ENCODE data around the gene CSNK1D.

The CSNK1D gene

GRCh38 chr17:82249896-82250581, 23.5 kb downstream of the CSNK1D start:
- DNase-seq = no peak

GRCh38 chr17:82248815-82249674, 24.5 kb downstream of the CSNK1D start:
- no peak for DNase-seq

- no peak for DNase-seq
These were observed 25.4 kb downstream of the CSNK1D start for GRCh38 chr17:82247856-82248671.

DNA sequence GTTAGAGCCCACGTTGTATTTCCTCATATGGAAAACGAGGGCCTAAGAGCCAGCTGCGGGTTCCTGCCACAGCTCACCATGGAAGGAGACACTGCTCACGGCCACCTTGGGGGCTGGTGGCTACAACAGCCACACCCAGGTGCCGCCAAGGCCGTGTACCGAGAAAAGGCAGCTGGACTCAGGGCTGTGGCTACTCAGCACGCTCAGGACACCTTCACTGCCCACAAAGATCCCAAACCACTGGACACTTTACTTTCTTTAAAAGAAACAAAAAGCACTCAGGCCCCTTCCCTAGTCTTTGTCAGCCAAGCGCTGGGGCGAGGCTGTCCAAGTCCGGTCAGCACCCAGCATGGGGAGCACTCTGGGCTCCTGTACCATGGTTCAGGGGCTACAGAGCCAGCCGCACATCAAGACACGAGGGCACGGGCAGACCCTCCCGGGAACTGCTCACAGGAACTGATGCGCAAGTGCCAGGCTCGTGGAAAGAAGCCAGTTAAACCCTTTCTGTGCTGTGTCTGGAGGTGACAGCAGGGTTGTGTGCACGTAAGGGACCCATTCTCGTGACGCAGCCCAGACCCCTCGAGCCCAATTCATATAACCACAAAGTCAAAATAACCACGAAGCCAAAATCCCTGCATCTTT, 26.2 kb downstream of the CSNK1D start:
- DNase-seq = no peak

DNA sequence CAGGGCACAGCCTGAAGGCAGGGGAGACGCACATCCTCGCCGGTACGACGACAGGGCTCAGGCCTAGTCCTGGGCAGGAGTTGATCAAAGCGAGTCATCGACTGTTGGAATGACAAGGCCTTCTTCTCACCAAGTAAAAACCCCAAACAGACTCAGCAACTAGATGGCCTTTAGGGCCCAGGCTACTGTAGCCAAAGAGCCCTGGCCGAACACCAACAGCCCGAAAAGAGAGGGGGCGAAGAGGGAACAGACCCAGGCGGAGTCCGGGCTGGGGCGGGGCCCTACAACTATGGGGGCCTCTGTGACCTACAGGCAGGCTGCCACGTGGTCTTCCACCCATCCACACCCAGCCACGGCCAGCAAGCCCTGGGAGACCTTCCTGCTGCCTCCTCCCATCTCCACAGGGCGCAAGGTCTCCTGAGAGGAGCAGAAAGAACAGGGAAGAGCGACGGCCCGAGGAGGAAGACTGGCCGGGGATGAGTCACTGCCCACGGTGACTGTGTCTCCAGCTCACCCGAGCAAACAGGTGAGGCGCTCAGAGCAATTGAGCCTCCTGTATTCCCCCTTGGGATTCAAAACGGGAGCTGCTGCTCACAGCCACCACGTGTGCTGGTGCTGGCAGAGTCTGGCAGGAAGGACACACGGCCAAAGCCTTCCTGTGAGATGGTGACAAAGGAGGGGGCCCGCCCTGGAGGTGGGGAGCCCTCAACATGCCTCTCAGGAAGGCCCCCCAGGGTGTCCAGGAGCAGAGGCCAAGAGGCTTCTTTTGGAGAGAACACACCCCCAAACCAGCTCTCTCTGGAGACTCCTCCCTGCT, 26.9 kb downstream of the CSNK1D start:
- DNase-seq = no peak

DNA sequence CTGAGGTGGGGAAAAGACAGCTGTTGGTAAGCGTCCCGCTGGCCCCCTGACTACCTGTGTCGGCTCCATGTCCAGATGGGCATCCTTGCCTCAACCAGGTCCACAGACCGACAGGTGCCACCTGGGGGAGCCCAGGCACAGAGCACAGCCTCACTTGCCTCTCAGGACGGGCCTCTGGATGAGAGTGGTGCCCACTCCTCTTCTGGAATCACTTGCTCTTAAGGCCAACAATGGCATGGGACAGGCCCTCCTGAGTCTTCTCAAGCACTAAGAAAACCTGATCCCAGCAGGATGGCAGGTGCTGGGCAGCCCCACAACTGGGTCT, 27.5 kb downstream of the CSNK1D start:
- DNase-seq = no peak

DNA sequence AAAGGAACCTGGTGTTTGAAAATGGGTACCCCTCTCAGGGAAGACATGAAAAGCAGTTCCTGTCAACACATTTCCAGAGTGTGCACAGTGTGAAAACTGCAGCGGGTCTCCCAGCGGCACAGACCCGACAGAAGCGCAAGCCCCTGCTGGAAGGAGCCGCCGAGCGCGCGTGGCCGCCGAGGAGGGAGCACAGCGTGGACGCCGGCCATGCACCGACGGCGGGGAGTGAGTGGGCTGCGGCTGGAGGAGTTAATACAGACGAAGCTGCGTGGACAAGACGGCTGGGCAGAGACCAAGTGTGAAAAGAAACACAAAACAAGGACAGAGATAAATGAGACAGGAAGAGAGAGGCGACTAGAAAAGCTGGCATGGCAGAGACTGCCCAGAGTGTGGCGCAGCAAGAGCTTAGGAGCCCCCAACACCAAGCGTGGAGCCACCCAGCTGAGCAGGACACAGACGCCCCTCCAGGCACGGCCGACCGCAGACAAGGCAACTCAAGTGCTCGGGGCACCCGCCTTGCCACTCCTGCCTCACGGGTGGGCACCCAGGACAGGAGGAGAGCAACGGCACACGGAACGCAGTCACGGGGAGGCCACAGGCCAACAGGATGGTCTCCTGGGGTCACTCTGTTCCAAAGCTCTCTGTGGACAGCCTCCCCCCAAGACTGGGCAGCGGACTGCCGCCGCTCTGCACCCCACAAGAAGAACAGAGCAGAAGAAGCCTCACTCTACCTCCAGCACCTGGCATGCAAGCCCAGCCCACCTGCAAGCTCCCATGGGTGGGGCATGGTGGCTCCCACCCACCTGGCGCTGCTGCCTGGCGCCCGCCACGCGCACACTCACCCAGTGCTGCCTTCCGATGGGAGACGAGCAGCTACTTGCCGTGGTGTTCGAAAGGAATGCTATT, 28.1 kb downstream of the CSNK1D start:
- no peak for DNase-seq

GRCh38 chr17:82244413-82245133, 28.9 kb downstream of the CSNK1D start:
- DNase-seq = no peak

DNA sequence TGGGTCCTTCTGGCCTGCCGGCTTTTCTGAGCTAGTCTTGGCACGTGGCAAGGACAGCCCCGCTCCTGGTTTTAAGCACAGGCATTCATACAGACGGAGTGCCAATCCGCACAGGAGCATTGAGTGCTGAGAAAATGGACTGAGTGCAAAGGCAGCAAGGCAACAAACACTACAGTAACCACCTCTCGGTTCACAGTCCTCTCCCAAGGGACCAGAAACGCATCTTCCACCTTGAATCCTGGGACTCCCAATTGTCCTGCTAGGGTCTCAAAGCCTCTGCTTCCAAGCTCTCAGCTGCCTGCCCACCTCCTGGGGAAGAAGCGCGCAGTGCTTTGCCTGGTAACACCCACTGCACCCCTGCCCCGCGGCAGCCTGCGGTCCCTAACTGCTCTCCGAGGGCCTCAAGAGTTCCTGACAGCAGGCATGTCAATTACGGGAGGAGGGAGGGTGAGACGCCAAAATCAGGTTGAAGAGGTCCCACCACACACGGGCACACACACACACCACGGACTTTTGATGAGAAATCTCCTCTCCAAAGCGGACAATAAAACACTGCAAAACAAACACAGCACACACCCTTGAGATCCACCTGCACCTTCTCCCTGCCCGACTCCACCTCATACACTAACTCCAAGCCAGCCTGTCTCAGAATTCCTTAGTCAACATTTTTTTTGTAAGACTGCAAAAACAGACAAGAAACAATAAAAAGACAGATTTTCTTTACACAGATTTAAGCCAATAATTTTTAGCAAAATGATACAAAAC, 29.7 kb downstream of the CSNK1D start:
- DNase-seq = no peak

GRCh38 chr17:82242977-82243647, 30.4 kb downstream of the CSNK1D start:
- no peak for DNase-seq

GRCh38 chr17:82242698-82242976, 30.9 kb downstream of the CSNK1D start:
- no peak for DNase-seq

DNA sequence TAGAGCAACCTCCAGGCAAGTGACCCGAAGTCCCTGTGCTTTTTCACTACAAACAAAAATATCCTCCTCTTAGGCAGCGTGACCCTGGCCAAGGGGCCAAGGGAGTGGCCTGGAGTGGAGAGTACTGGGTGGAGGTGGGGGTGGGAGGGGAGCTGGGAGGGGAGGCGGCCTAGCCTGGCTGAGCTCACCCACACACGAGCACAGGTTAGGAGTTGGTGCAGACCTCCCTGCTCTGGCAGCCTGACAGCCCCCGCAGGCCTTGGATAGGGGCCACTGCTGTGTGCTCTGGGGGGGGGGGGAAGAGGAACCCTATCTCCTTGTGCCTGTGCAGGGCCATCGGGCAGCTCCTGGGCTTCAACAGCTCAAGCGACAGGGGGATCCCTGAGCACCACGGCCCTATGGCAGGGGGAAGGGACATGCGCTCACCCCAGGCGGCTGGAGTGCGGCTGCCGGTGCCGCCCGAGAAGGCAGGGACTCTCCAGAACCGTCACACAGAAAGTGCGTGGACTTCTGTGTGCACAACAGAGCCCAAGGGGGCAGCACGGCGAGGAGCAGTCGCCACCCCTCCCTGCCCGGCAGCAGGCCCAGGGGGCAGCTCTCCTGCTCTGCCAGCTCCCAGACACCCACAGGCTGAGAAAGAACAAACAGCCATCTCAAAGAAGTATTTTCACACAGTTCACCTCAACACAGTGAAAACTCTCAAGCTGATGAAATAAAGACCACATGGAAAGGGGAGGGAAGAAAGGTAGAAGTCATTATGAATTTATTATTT, 31.4 kb downstream of the CSNK1D start:
- no peak for DNase-seq

DNA sequence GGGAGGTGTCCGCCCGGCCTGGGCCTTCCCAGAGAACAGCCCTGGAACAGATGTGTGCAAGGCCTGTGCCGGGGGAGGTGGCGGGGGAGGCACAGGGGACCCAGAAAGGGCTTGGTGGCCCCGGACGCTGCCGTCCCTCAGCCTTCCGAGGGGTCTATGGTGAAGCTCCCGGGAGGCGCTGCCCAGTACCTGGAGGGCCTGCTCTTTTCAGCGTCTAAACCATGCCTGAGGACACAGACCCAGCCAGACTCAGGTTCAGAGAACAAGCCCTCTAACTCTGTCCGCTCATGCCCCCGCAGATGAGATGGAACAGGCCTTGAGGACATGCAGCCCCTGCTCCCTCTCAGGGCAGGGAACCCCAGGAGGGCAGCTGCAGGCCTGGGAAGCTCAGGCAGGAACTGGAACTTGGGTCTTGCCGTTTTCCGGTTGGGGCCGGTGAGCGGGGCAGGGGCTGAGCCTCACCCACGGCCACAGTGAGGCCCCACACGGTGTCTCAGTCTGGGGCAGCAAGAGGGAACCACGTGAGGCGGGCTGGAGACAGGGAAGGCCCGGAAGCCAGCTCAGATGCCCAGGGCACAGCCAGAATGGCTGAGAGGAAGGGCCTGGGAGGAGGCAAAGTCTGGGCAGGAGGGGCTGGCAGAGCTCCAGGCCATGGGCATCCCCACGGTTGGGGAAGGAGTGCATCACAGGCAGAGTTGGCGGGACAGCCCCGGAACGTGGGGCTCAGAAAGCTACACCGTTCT, 32.1 kb downstream of the CSNK1D start:
- DNase-seq = no peak

DNA sequence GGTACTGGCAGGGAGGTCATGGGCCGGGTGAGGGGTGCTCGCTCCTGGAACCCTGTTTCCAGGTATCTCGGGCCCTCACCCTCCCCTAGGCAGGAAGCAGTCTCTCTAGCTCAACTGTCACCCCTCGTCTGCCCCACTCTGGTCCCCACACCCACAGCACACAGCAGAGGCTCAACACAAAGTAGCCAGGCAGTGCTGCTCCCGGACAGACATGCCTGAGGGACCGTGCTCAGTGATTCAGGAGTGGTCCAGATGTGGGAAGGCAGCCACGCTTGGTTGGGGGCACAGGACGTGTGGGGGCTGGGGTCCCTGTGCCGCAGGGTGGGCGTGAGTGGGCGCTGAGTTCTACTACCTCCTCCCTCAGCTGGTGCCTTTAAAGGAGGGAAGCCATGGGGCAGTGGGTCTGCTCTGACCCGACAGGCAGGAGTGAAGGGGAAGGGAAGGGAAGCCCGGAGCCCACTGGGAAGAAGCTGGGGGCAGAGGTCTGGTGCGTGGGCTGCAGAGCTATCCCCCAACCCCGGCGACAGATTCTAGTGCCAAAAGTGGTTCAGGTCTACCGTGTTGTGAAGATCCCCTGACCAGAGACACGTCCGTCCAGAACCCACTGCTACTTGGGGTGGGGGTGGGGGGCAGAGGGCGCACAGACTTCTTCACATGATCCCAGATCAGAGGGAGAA, 32.9 kb downstream of the CSNK1D start:
- DNase-seq = no peak

DNA sequence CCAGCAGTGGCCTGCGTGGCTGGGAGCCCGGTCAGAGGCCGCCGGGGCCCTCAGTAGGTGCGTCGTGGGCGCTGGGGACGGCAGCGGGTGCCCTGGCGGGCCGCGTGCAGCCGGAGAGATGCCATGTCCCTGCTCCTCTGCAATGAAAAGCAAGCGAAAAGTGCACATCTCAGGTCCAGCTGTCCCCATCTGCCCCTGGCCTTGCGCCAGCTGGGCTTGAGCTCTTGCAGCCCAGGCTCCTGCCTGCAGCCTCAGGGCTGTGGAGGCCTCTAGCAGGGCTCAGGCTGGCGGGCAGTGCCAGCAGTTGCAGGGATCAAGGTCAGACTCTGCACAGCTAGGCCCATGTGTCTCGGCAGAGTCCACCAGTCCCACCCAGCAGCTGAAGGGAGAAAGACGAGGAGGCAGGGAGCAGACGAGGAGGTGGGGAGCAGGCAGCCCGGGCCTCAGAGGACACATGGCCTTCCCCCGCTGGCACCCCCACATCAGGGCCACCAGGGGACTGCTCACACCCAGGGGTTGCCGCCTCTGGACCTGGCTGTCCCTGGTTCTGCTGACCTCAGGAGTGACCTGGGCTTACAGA, 33.5 kb downstream of the CSNK1D start:
- no peak for DNase-seq

GRCh38 chr17:82239401-82239925, 34.0 kb downstream of the CSNK1D start:
- DNase-seq = no peak
